HUES6 (cell line): Measurements from ENCODE around the gene CSF3.

Source experiments
- H3K27ac ChIP-seq: 2 replicates; pipeline ENCODE4 v1.7.0; 2013; ENCODE audit warnings: low read depth, mild to moderate bottlenecking, low read length, inconsistent platforms
- H3K27me3 ChIP-seq: 2 replicates; pipeline ENCODE4 v1.6.1; 2013; ENCODE audit warnings: low read length; ENCODE audit not compliant: control insufficient read depth, insufficient read depth
- H3K36me3 ChIP-seq: 2 replicates; pipeline ENCODE4 v1.6.1; 2013; ENCODE audit warnings: low read length; ENCODE audit not compliant: control insufficient read depth, insufficient read depth
- H3K4me1 ChIP-seq: 2 replicates; pipeline ENCODE4 v1.6.1; 2013; ENCODE audit warnings: low read length; ENCODE audit not compliant: control insufficient read depth, insufficient read depth
- H3K4me3 ChIP-seq: 2 replicates; pipeline ENCODE4 v1.5.1; 2013; ENCODE audit warnings: low read depth, low read length
- H3K9ac ChIP-seq: one replicate; pipeline ENCODE4 v1.6.1; 2013; ENCODE audit warnings: mild to moderate bottlenecking, low read length
- H3K9me3 ChIP-seq: 2 replicates; pipeline ENCODE4 v1.6.1; 2013; ENCODE audit warnings: low read depth, low read length; ENCODE audit not compliant: control insufficient read depth, insufficient read depth

CSF3 gene

DNA sequence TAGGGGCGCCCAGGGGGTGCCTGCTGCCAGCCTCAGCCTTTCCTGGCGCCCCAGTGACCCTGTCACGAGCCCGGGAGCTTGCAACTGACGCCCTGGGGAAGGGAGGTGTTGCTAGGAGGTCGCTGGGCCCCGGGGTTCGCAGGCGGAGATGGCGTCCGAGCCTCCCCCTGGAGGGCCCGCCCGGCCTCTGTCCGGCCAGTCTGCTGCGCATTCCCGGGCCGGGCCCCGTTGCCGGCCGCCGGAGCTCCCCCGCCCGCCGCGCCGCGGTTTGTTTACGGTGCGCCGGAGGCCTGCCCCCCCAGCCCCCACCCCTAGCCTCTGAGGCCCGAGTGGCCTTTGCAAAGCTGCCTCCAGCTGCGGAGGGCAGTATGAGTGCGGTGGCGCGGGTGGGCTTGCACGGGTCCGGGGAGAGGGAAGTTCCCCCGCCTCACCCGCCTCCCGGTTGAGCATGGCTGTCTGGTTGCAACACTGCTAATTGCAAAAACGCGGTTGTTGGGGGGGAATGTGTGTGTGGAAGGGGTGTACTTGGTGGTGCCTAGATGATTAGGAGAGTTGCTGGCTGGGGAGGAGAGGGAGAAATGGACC lies 48.0 kb downstream of the CSF3 start:
- H3K27me3 ChIP-seq, result peaks cover 22% of the 10 kb centered on the region
- peak overlapping the region; percentile 78 for H3K9ac ChIP-seq
- no peaks in the 10 kb centered on the region for H3K36me3 ChIP-seq
- H3K4me1 ChIP-seq, result peaks cover 42% of the 10 kb centered on the region
- H3K4me3 ChIP-seq, result peak overlapping the region; percentile 82
- peak overlapping the region; percentile 57 for H3K27ac ChIP-seq
- no peaks in the 10 kb centered on the region for H3K9me3 ChIP-seq

DNA sequence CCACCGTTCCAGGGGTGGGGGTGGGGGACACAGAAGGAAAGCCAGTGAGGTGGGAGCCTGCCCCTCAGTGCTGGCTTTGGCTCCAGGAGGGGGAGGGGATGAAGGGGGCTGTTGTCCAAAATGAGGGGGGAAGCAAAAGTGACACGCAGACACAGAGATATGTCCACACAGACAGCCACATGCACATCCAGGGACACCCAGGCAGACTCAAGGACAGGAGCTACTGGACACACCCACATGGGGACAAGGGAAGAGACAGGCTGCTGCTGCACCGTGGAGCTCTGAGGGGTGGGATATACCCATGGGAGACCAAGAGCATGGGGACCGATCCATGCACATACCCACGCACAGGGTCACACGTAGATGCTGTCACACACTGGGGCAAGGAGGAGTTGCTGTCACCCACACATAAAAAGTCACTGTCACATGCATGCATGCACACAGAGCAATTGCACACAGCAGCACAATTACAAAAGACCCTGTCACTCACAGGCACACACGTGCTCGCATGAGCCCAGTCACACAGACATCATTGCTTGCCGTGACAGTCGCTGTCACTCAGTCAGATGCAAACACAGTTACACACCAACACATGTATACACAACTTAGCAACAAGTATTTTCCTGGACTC lies 48.8 kb downstream of the CSF3 start:
- Histone ChIP-seq H3K4me1 (peaks cover 50% of the 10 kb centered on the region), H3K36me3 (no peaks in the 10 kb centered on the region), H3K9ac (no peak overlapping the region), H3K9me3 (no peaks in the 10 kb centered on the region), H3K27ac (no peak overlapping the region), H3K27me3 (peaks cover 22% of the 10 kb centered on the region), H3K4me3 (peak overlapping the region; percentile 82)

DNA sequence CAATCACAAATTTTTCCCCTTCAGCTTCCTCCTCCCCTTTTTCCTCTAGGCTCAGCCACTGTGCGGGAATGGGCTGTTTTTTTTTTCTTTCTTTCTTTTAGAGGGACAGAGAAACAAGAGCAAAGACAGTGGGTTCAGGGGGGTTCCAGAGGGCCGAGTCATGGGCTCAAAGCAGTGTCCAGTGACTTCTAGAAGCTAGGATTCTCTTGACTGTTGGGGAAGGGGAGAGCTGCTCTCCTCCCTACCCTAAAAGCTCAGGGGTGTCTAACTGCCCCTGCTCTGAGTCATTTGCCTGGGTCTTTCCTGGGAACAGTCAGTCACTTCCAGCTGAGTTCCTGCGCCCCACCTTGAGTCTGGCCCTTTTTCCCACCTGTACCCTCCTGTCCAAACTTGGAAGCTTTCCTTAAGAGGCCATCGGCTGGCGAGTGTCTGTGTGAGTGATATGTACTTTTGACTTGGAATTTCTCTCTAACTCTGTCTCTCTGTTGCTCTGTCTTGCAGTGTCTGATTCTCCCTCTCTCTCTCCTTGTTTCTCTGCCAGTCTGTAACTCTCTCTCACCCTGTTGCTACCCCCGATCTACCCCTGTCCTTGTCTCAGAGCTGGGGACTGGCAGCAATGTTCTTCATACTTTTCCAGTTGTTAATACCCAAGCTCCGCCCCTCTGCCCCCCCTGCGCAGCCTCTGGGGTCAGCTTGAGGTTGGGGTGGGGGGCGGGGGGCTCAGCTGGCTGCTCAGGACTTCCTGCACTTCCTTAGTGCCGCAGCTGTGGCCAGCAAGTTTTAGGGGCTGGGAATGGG lies 49.9 kb downstream of the CSF3 start:
- Histone ChIP-seq H3K27ac (no peak overlapping the region), H3K4me3 (peak overlapping the region; percentile 4; the same call in 1 of the 2 replicates), H3K4me1 (peaks cover 61% of the 10 kb centered on the region), H3K27me3 (peaks cover 22% of the 10 kb centered on the region), H3K9ac (peak overlapping the region; percentile 23), H3K36me3 (no peaks in the 10 kb centered on the region), H3K9me3 (no peaks in the 10 kb centered on the region)

DNA sequence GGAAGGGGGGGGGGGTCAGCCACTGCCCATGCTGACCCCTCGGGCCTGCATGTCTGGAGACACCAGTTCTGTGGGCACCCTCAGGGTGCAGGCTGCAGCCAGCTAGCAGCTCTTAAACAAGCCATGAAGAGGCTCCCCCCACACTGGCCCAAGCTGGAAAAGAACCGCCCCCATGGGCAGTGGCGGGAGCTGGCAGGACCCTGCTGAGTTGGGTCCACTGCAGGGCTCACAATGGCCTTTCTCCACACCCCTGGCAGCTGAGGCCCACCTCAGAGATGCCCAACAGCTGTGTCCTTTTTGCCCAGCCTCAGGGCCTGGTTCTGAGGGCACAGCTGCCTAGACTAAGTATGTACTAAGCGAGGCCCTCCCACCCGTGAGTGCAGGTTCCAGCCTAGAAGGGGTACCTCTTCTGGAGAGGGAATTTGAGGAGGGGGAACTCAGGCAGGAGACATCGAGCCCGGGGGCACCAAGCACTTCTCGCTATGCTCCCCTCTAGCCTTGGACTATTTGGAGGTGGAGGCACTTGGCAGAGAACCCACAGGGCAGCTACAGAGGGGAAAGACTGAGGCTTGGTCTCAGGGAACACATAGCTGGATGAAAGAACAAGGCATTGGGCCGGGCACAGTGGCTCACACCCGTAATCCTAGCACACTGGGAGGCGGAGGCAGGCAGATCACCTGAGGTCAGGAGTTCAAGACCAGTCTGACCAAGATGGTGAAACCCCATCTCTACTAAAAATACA lies 50.7 kb downstream of the CSF3 start:
- Histone ChIP-seq H3K27ac (no peak overlapping the region), H3K9me3 (no peaks in the 10 kb centered on the region), H3K4me3 (no peak overlapping the region), H3K36me3 (no peaks in the 10 kb centered on the region), H3K27me3 (peaks cover 20% of the 10 kb centered on the region), H3K4me1 (peaks cover 65% of the 10 kb centered on the region), H3K9ac (no peak overlapping the region)
